ENCODE measurements around the gene CLEC9A. TPM values are rescaled to one million over a fixed set of nuclear protein-coding genes. Genes with fewer than 3 reads are reported as not detected.
"Not testable (repeated sequence)": the region's sequence is repeated elsewhere in the genome, so short reads cannot be mapped to it uniquely, and the experiment has no call there.

Gene CLEC9A
- total RNA-seq, 2 donors from 2014 or later: not detected

DNA sequence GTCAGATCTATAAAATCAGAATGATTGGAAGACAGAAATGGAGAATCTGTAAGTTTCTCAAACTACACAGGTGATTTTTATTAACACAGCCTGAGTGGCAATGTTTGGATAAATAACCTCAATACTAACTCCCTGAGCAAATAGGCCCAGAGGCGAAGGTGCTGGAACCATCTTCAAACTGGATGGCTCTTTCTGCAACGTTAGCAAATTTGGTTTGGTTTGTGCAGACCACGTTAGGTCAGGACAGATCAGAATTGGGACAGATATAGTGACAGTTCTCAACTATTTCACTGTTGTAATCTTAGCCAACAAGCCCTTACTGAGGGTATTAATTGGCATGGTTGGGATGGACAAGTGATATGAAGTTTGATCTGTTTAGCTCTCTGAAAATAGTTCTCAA, 9.1 kb upstream of the CLEC9A start:
- no peaks in the 10 kb centered on the region for H3K27me3 ChIP-seq (ENCODE audit: control insufficient read depth, insufficient read depth, low read length, poor library complexity, severe bottlenecking)
- no peak overlapping the region for H3K27ac ChIP-seq (ENCODE audit: low read depth, low read length)
- WGBS, 2 experiments (ENCODE audit: insufficient coverage in 1 of 2, insufficient read length in 1 of 2): 69 to 79% methylated on average over 3 of the region's 3 CpGs
- H3K4me1 Mint-ChIP-seq: peaks cover 9% of the 10 kb centered on the region
- no peak overlapping the region for H3K9ac ChIP-seq (ENCODE audit: extremely low read depth, low read length, poor library complexity, severe bottlenecking)
- no peak overlapping the region for H3K4me3 ChIP-seq (ENCODE audit: low read length)
- H3K36me3 ChIP-seq (ENCODE audit: control insufficient read depth, insufficient read depth, low read length): no peaks in the 10 kb centered on the region
- no peak for DNase-seq
- no peak overlapping the region for H3K4me3 Mint-ChIP-seq
- no peaks in the 10 kb centered on the region for H3K4me1 ChIP-seq (ENCODE audit: control insufficient read depth, insufficient read depth, low read length)
- peaks cover under 1% of the 10 kb centered on the region for H3K9me3 Mint-ChIP-seq
- H3K27me3 Mint-ChIP-seq (ENCODE audit: insufficient read depth): no peaks in the 10 kb centered on the region
- no peaks in the 10 kb centered on the region for H3K9me3 ChIP-seq (ENCODE audit: control insufficient read depth, low read length)
- no peaks in the 10 kb centered on the region for H3K36me3 Mint-ChIP-seq (ENCODE audit: low read depth)
- no peak overlapping the region for H3K27ac Mint-ChIP-seq
- TF ChIP-seq, protein P1, sequence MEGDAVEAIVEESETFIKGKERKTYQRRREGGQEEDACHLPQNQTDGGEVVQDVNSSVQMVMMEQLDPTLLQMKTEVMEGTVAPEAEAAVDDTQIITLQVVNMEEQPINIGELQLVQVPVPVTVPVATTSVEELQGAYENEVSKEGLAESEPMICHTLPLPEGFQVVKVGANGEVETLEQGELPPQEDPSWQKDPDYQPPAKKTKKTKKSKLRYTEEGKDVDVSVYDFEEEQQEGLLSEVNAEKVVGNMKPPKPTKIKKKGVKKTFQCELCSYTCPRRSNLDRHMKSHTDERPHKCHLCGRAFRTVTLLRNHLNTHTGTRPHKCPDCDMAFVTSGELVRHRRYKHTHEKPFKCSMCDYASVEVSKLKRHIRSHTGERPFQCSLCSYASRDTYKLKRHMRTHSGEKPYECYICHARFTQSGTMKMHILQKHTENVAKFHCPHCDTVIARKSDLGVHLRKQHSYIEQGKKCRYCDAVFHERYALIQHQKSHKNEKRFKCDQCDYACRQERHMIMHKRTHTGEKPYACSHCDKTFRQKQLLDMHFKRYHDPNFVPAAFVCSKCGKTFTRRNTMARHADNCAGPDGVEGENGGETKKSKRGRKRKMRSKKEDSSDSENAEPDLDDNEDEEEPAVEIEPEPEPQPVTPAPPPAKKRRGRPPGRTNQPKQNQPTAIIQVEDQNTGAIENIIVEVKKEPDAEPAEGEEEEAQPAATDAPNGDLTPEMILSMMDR (conservative IDR thresholded peaks at IDR 0.05): no peak

DNA sequence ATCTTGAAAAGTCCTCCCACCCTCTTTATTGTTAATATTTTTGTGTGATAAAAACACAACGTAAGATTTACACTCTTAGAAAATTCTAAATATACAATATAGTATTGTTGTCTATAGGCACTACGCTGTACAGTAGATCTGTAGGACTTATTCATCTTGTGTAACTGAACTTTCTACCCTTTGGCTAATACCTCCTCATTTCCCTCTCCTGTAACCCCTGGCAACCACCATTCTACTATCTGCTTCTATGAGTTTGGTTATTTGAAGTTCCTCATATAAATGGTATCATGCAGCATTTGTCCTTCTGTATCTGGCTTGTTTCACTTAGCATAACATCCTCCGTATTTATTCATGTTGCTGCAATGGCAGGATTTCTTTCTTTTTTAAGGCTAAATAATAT, 5.2 kb upstream of the CLEC9A start:
- no peak for DNase-seq
- no peaks in the 10 kb centered on the region for H3K4me1 ChIP-seq (ENCODE audit: control insufficient read depth, insufficient read depth, low read length)
- H3K27ac ChIP-seq (ENCODE audit: low read depth, low read length): no peak overlapping the region
- H3K27me3 ChIP-seq (ENCODE audit: control insufficient read depth, insufficient read depth, low read length, poor library complexity, severe bottlenecking): no peaks in the 10 kb centered on the region
- H3K4me1 Mint-ChIP-seq: no peaks in the 10 kb centered on the region
- H3K9me3 ChIP-seq (ENCODE audit: control insufficient read depth, low read length): peaks cover 6% of the 10 kb centered on the region
- H3K9me3 Mint-ChIP-seq: peaks cover 6% of the 10 kb centered on the region
- H3K27ac Mint-ChIP-seq: no peak overlapping the region
- no peaks in the 10 kb centered on the region for H3K27me3 Mint-ChIP-seq (ENCODE audit: insufficient read depth)
- no peaks in the 10 kb centered on the region for H3K36me3 ChIP-seq (ENCODE audit: control insufficient read depth, insufficient read depth, low read length)
- no peaks in the 10 kb centered on the region for H3K36me3 Mint-ChIP-seq (ENCODE audit: low read depth)
- no peak overlapping the region for H3K4me3 ChIP-seq (ENCODE audit: low read length)
- H3K9ac ChIP-seq (ENCODE audit: extremely low read depth, low read length, poor library complexity, severe bottlenecking): no peak overlapping the region
- H3K4me3 Mint-ChIP-seq: no peak overlapping the region
- WGBS, 2 experiments (ENCODE audit: insufficient coverage in 1 of 2, insufficient read length in 1 of 2): 95% methylated on average over 2 of the region's 3 CpGs; no CpG with 5 or more reads in 1 of the 2 experiments
- TF ChIP-seq, protein P1 (conservative IDR thresholded peaks at IDR 0.05): no peak

DNA sequence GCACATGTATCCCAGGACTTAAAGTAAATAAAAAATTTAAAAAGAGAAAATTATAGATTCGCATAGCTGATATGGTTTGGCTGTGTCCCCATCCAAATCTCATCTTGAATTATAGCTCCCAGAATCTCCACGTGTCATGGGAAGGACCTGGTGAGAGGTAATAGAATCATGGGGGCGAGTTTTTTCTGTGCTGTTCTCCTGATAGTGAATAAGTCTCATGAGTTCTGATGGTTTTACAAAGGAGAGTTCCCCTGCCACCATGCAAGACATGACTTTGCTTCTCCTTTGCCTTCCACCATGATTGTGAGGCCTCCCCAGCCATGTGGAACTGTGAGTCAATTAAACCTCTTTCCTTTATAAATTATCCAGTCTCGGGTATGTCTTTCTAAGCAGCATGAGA, 3.8 kb upstream of the CLEC9A start:
- H3K9ac ChIP-seq (ENCODE audit: extremely low read depth, low read length, poor library complexity, severe bottlenecking); H3K4me1 ChIP-seq (ENCODE audit: control insufficient read depth, insufficient read depth, low read length); H3K27ac Mint-ChIP-seq; H3K27me3 Mint-ChIP-seq (ENCODE audit: insufficient read depth); DNase-seq; H3K4me3 Mint-ChIP-seq; H3K27ac ChIP-seq (ENCODE audit: low read depth, low read length); H3K4me3 ChIP-seq (ENCODE audit: low read length); H3K27me3 ChIP-seq (ENCODE audit: control insufficient read depth, insufficient read depth, low read length, poor library complexity, severe bottlenecking); H3K36me3 ChIP-seq (ENCODE audit: control insufficient read depth, insufficient read depth, low read length); H3K4me1 Mint-ChIP-seq; H3K36me3 Mint-ChIP-seq (ENCODE audit: low read depth): not testable (repeated sequence)
- H3K9me3 ChIP-seq (ENCODE audit: control insufficient read depth, low read length): peaks cover 14% of the 10 kb centered on the region
- WGBS, 2 experiments (ENCODE audit: insufficient coverage in 1 of 2, insufficient read length in 1 of 2): 82 to 92% methylated on average over 2 to 4 of the region's 4 CpGs
- peaks cover 15% of the 10 kb centered on the region for H3K9me3 Mint-ChIP-seq

DNA sequence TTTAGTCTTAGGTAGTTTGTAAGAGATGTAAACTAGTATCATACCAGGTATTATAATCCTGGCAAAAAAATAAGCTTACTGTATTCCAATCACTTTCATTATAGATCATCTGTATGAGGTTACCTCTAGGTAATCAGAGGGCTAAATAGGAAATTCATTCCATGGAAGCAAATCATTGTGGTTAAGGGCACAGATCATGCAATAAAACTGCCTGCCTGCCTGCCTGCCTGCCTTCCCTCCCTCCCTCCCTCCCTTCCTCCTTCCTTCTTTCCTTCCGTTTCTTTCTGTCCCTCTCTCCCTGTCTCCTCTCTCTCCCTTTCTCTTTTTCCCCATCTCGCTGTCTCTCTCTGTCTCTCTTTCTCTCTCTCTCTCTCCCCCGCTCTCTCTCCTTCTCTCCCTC, 3.2 kb upstream of the CLEC9A start:
- H3K9ac ChIP-seq (ENCODE audit: extremely low read depth, low read length, poor library complexity, severe bottlenecking): no peak overlapping the region
- 93 to 100% methylated on average over 2 to 3 of the region's 3 CpGs for WGBS, 2 experiments (ENCODE audit: insufficient coverage in 1 of 2, insufficient read length in 1 of 2)
- H3K9me3 ChIP-seq (ENCODE audit: control insufficient read depth, low read length): peaks cover 14% of the 10 kb centered on the region
- H3K4me1 Mint-ChIP-seq: no peaks in the 10 kb centered on the region
- H3K27me3 ChIP-seq (ENCODE audit: control insufficient read depth, insufficient read depth, low read length, poor library complexity, severe bottlenecking): no peaks in the 10 kb centered on the region
- peaks cover 15% of the 10 kb centered on the region for H3K9me3 Mint-ChIP-seq
- H3K4me3 Mint-ChIP-seq: no peak overlapping the region
- no peaks in the 10 kb centered on the region for H3K4me1 ChIP-seq (ENCODE audit: control insufficient read depth, insufficient read depth, low read length)
- H3K4me3 ChIP-seq (ENCODE audit: low read length): no peak overlapping the region
- no peak overlapping the region for H3K27ac Mint-ChIP-seq
- TF ChIP-seq, protein P1 (conservative IDR thresholded peaks at IDR 0.05): no peak
- no peaks in the 10 kb centered on the region for H3K27me3 Mint-ChIP-seq (ENCODE audit: insufficient read depth)
- H3K36me3 ChIP-seq (ENCODE audit: control insufficient read depth, insufficient read depth, low read length): no peaks in the 10 kb centered on the region
- H3K36me3 Mint-ChIP-seq (ENCODE audit: low read depth): no peaks in the 10 kb centered on the region
- DNase-seq: no peak
- no peak overlapping the region for H3K27ac ChIP-seq (ENCODE audit: low read depth, low read length)

Measured in endodermal cell (in vitro differentiated cells).